CD14-positive monocyte (primary cell): Measurements from ENCODE around the gene MYCBP2. TPM values are rescaled to one million over a fixed set of nuclear protein-coding genes. Genes with fewer than 3 reads are reported as not detected.

Experiments used
- DNase-seq, 3 donors: peaks; one replicate each; pipeline ENCODE4 v3.0.0-alpha.2; 2011 to 2022
- H2AFZ ChIP-seq: 2 replicates; pipeline ENCODE4 v1.6.0; 2012; ENCODE audit warnings: mild to moderate bottlenecking, low read depth, low read length, inconsistent platforms; ENCODE audit not compliant: insufficient read depth, poor library complexity, severe bottlenecking
- H3K27ac ChIP-seq, 2 donors: 1 replicate in 1 of 2; 2 replicates in 1 of 2; pipeline ENCODE4 v1.5.1; 2012 to 2013; ENCODE audit warnings: low read length in 2 of 2, control low read depth in 1 of 2, inconsistent platforms in 1 of 2, low read depth in 1 of 2, mild to moderate bottlenecking in 1 of 2
- H3K27me3 ChIP-seq, 2 donors: one replicate each; pipeline versions ENCODE4 v1.6.0 to v1.6.1; 2011 to 2013; ENCODE audit warnings: low read length in 2 of 2; ENCODE audit not compliant: control insufficient read depth in 2 of 2, insufficient read depth in 2 of 2
- H3K36me3 ChIP-seq, 2 donors: replicated peaks in 1 of 2; 1 replicate in 1 of 2; 2 replicates in 1 of 2; pipeline versions ENCODE4 v1.5.1 to v1.6.1; 2012 to 2013; ENCODE audit warnings: low read length in 2 of 2, control low read depth in 1 of 2, inconsistent platforms in 1 of 2, mild to moderate bottlenecking in 1 of 2; ENCODE audit not compliant: insufficient read depth in 2 of 2, control insufficient read depth in 1 of 2
- H3K4me1 ChIP-seq, 2 donors: 1 replicate in 1 of 2; 2 replicates in 1 of 2; pipeline versions ENCODE4 v1.5.1 to v1.6.1; 2012 to 2013; ENCODE audit warnings: low read length in 2 of 2, control low read depth in 1 of 2, inconsistent platforms in 1 of 2, mild to moderate bottlenecking in 1 of 2, moderate library complexity in 1 of 2; ENCODE audit not compliant: insufficient read depth in 2 of 2, control insufficient read depth in 1 of 2
- H3K4me2 ChIP-seq: replicated peaks from 2 replicates; pipeline ENCODE3; 2012; ENCODE audit warnings: low read length, moderate library complexity, mild to moderate bottlenecking; ENCODE audit not compliant: poor library complexity, severe bottlenecking; ENCODE audit errors: extremely low read depth
- H3K4me3 ChIP-seq, 3 experiments: fragments of 200-600 bp in 1 of 3; sonication (generic) in 1 of 3; replicated peaks in 1 of 3; 1 replicate in 2 of 3; 2 replicates in 1 of 3; pipeline ENCODE4 v1.5.1; 2011 to 2013; ENCODE audit warnings: low read length in 3 of 3, mild to moderate bottlenecking in 3 of 3, control low read depth in 2 of 3, low read depth in 2 of 3, inconsistent platforms in 1 of 3, moderate library complexity in 1 of 3
- H3K79me2 ChIP-seq: 2 replicates; pipeline ENCODE4 v1.6.0; 2012; ENCODE audit warnings: mild to moderate bottlenecking, control low read depth, inconsistent platforms, low read length, moderate library complexity; ENCODE audit not compliant: insufficient read depth
- H3K9ac ChIP-seq: 2 replicates; pipeline ENCODE4 v1.6.0; 2017; ENCODE audit warnings: low read length, mild to moderate bottlenecking; ENCODE audit not compliant: insufficient read depth, poor library complexity, severe bottlenecking
- H3K9me3 ChIP-seq, 2 donors: replicated peaks in 1 of 2; 1 replicate in 1 of 2; 2 replicates in 1 of 2; pipeline versions ENCODE4 v1.5.1 to v1.6.1; 2012 to 2013; ENCODE audit warnings: low read length in 2 of 2, control low read depth in 1 of 2; ENCODE audit not compliant: control insufficient read depth in 1 of 2, insufficient read depth in 1 of 2
- H4K20me1 ChIP-seq: 2 replicates; pipeline ENCODE4 v1.6.0; 2012; ENCODE audit warnings: mild to moderate bottlenecking, low read length, control low read depth, moderate library complexity; ENCODE audit not compliant: insufficient read depth
- H3K27ac Mint-ChIP-seq, 7 donors: one replicate each; pipeline ENCODE4 v1.8.0; 2020; ENCODE audit warnings: mild to moderate bottlenecking in 7 of 7, mixed read lengths in 7 of 7, moderate library complexity in 6 of 7, inconsistent platforms in 2 of 7
- H3K27me3 Mint-ChIP-seq, 3 donors: one replicate each; pipeline ENCODE4 v1.8.0; 2021 to 2022; ENCODE audit warnings: low read depth in 3 of 3, mild to moderate bottlenecking in 3 of 3, mixed read lengths in 3 of 3, moderate library complexity in 3 of 3, inconsistent platforms in 1 of 3
- H3K36me3 Mint-ChIP-seq, 2 donors: one replicate each; pipeline ENCODE4 v1.8.0; 2020; ENCODE audit warnings: mixed read lengths in 2 of 2, inconsistent platforms in 1 of 2, mild to moderate bottlenecking in 1 of 2
- H3K4me1 Mint-ChIP-seq: one replicate; pipeline ENCODE4 v1.8.0; 2020; ENCODE audit warnings: mild to moderate bottlenecking, mixed read lengths
- H3K4me3 Mint-ChIP-seq, 2 donors: one replicate each; pipeline ENCODE4 v1.8.0; 2020; ENCODE audit warnings: mild to moderate bottlenecking in 2 of 2, mixed read lengths in 2 of 2, moderate library complexity in 1 of 2
- H3K9me3 Mint-ChIP-seq, 7 donors: one replicate each; pipeline ENCODE4 v1.8.0; 2020 to 2022; ENCODE audit warnings: mixed read lengths in 7 of 7, mild to moderate bottlenecking in 6 of 7, moderate library complexity in 6 of 7, inconsistent platforms in 2 of 7
- WGBS: methylation state at CpG from one replicate; pipeline ENCODE4 v1.1.5; 2013; ENCODE audit warnings: missing lambda C conversion rate; ENCODE audit not compliant: insufficient coverage; 5-methylcytosine and 5-hydroxymethylcytosine counted together
- intact Hi-C, 2 donors: fragments of 100-400 bp; cut with micrococcal nuclease; formaldehyde crosslinking; loops; one replicate each; pipeline versions ENCODE4 v1.15.0 to v1.15.1; 2023
- polyA plus RNA-seq, 3 donors: library from polyadenylated mRNA; depleted of rRNA in 1 of 3; unstranded in 2 of 3; stranded (reverse) in 1 of 3; fragments of 300-500 nt in 2 of 3; fragments of >200 nt in 1 of 3; fragmentation: Illumina TruSeq in 2 of 3; gene quantifications; 1 replicate in 2 of 3; 2 replicates in 1 of 3; pipeline ENCODE4 v1.2.3, GENCODE V29; 2012 to 2021
- TF ChIP-seq, protein P1 (sequence below): fragments of 200-600 bp; IDR thresholded peaks from one replicate; pipeline ENCODE4 v1.8.0; 2022; ENCODE audit warnings: antibody characterized with exemption, mild to moderate bottlenecking

The MYCBP2 gene
- polyA plus RNA-seq, 3 donors: 7.6 to 51.5 (median 14.4) TPM

DNA sequence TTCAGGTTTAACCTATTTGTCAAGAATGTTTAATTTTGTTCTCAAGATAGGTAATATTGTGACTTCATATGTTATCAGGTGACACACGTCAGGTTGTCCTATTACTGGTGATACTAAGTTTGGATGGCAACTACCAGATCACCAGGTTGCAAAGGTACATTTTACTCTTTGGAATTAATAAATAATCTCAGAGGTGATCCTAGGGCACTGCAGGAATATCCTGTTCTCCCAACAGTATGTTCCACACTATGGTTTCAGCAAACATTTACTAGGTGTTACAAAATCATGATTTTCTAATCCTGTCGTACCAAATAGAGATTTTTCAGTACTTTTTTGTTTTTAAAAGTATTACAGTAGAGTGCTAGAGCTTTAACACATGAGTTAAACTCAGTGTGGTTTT, 29.3 kb upstream of the MYCBP2 start:
- no peak overlapping the region for H3K27ac ChIP-seq
- TF ChIP-seq, protein P1, sequence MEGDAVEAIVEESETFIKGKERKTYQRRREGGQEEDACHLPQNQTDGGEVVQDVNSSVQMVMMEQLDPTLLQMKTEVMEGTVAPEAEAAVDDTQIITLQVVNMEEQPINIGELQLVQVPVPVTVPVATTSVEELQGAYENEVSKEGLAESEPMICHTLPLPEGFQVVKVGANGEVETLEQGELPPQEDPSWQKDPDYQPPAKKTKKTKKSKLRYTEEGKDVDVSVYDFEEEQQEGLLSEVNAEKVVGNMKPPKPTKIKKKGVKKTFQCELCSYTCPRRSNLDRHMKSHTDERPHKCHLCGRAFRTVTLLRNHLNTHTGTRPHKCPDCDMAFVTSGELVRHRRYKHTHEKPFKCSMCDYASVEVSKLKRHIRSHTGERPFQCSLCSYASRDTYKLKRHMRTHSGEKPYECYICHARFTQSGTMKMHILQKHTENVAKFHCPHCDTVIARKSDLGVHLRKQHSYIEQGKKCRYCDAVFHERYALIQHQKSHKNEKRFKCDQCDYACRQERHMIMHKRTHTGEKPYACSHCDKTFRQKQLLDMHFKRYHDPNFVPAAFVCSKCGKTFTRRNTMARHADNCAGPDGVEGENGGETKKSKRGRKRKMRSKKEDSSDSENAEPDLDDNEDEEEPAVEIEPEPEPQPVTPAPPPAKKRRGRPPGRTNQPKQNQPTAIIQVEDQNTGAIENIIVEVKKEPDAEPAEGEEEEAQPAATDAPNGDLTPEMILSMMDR: no peak
- Mint-ChIP-seq H3K27me3 (no peaks in the 10 kb centered on the region), H3K9me3 (peaks cover 0 to 7% (median 3%) of the 10 kb centered on the region in 7 donors), H3K27ac (no peak overlapping the region), H3K36me3 (no peaks in the 10 kb centered on the region), H3K4me3 (no peak overlapping the region), H3K4me1 (peaks cover 53% of the 10 kb centered on the region)
- no peaks in the 10 kb centered on the region for H3K79me2 ChIP-seq
- no CpG with 5 or more reads among the region's 2 CpGs for WGBS
- intact Hi-C loops: no loop called here
- no peak overlapping the region for H3K9ac ChIP-seq
- H3K9me3 ChIP-seq: no peaks in the 10 kb centered on the region
- H3K36me3 ChIP-seq: no peaks in the 10 kb centered on the region
- no peak overlapping the region for H3K4me2 ChIP-seq
- H3K4me3 ChIP-seq: no peak overlapping the region
- DNase-seq: no peak
- no peak overlapping the region for H2AFZ ChIP-seq
- no peaks in the 10 kb centered on the region for H3K27me3 ChIP-seq
- H3K4me1 ChIP-seq: peaks cover 37 to 53% of the 10 kb centered on the region in 2 donors
- H4K20me1 ChIP-seq: no peaks in the 10 kb centered on the region

DNA sequence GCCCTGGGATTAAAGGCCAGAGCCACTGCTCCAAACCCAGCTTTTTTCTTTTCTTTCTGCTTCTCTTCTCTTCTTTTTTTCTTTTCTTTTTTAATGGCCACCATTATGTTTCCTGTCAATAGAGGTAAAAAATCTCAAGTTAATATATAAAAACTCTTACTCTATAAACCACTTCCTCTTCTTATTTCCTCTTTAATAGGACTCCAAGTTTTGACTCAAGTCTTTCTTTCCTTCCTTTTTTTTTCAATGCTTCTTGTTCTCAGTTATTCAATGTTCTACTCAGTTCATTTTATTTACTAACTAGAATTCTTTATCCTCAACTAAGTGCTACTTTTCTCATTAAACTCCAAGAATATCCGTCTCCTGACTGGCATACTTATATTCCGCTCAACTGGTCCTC, 27.1 kb upstream of the MYCBP2 start:
- H4K20me1 ChIP-seq: no peaks in the 10 kb centered on the region
- peak overlapping the region; percentile 48 to 67 for H3K4me3 Mint-ChIP-seq
- H3K27ac ChIP-seq: peak overlapping the region; percentile 69 to 79
- no peaks in the 10 kb centered on the region for H3K27me3 Mint-ChIP-seq
- intact Hi-C loops: no loop called here
- H3K4me3 ChIP-seq: peak overlapping the region in 1 of 3 experiments; percentile 63
- peaks cover 48 to 59% of the 10 kb centered on the region in 2 donors for H3K4me1 ChIP-seq
- H3K9me3 ChIP-seq: no peaks in the 10 kb centered on the region
- no peak overlapping the region for H2AFZ ChIP-seq
- H3K79me2 ChIP-seq: no peaks in the 10 kb centered on the region
- DNase-seq: peak in 2 of 3 donors; percentile 60 to 71
- TF ChIP-seq, protein P1: no peak
- peaks cover 0 to 7% (median 1%) of the 10 kb centered on the region in 7 donors for H3K9me3 Mint-ChIP-seq
- no peaks in the 10 kb centered on the region for H3K36me3 Mint-ChIP-seq
- H3K4me1 Mint-ChIP-seq: peaks cover 58% of the 10 kb centered on the region
- WGBS: no CpG with 5 or more reads among the region's 2 CpGs
- peak overlapping the region; percentile 74 for H3K4me2 ChIP-seq
- H3K36me3 ChIP-seq: no peaks in the 10 kb centered on the region
- peak overlapping the region; percentile 80 to 96 (median 90) for H3K27ac Mint-ChIP-seq
- no peak overlapping the region for H3K9ac ChIP-seq
- no peaks in the 10 kb centered on the region for H3K27me3 ChIP-seq
